ENCODE measurements around the gene SLC38A7.

The SLC38A7 gene

DNA sequence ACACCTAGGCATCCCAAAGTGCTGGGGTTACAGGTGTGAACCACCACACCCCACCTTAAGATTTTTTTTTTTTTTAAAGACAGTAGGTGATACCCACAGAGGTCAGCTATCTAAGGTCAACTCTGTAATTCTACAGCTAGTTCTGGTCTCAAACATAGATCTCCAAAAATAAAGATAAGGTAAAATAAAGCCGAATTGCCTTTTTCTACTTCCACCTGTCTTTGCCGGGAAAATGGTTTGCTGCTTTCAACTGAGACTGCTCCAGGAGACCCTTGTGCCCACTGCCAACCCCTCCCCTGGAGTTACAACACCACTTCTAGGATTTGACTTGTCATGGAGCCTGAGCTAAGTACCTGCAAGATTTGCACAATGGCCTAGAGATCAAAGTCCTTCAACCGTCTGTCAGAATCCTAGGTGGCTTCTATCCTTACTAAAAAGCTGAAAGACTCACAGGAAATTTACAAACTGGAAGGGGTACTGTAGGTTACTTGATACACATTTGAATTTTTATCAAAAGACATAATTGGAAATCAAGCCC is 50.2 kb downstream of the SLC38A7 start:
- no peak for FAIRE-seq

DNA sequence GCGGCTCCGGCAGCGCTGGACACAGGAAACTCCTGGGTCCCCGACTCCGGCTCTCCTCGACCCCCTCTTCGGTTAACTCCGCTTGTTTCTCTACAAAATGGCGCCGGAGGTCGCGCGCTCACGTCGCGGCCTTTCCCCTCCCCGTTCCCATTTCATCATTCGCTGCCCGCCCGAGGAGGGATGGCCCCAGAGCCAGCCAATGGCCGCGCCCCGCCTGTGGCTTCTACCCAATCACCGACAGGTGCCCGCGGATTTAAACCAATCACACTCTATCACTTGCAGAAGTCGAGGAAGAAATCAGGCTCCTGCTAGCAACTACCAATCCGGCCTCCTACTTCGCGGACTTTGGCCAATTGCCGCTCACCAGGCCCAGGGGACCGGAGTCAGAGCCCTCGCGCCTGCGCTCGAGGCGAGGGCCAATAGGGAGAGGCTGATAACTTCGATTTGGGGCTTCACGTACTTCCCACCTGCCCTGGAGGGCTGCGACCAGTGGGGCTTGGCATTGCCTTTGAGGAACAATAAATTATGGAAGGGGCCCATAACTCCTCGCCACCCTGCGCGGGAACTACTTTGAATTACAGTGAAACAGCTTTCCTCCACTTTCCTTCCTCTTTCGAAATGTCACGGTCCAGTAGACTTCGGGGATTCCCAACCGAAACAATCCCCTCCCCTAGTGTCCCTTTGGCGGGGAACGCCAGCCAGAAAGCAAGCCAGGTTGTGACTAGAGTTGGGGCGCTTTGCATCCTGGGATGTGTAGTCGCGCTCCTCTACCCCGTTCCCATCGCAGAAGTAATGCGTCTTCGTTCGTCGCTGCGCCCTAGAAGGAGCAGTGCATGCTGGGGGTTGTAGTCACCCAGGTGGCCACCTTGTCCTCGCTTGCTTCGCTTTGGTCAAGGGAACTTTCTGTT is 54.6 kb downstream of the SLC38A7 start, which contains the start of gene CNOT1:
Gene CNOT1, minus strand, starts transcription at position 94 of the 908 bp plus-strand sequence. CDS start 30,489 bp downstream, outside the sequence.
- FAIRE-seq, result peak; percentile 99

DNA sequence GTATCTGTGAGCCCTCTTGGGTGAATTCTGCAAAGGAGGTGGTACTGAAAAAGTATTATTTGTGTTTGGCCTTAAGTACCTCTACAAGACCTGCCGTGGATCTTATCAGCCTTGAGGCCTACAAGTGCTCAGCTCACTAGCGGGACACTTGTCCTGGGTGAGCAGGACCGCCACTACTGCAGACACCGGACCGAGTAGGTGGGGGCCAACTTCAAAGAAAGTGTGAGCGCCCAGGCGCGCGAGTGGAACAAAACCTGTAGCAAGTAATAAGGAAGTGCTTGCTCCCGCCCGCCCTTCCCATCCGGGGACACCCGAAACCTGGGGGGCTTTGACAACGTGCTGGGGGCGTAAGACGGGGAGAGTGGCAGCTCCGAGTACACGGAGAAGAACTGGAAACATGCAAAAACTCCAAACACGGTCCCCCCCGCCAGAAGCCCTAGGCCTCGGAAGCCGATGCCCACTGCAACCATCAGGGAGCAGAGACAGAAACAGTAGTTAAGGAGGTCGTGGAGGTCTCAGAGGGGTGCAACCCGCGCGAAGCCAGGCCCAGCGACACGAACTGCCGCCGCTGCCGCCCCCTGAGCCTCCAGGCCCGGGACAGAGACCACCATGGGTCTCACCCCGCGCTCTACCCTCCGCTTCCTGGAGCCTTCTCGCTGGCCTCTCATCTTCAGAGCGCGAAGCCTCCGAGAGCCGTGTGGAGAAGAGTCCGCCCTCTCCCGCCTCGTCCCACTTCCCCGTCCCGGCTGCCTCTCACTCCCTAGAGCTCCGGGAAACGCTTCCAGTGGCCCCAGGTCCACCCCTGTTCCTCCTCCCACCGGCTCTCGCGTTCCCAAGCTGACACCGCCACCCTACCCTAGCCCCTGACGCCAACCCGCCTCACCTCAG is 55.5 kb downstream of the SLC38A7 start:
- no peak for FAIRE-seq

DNA sequence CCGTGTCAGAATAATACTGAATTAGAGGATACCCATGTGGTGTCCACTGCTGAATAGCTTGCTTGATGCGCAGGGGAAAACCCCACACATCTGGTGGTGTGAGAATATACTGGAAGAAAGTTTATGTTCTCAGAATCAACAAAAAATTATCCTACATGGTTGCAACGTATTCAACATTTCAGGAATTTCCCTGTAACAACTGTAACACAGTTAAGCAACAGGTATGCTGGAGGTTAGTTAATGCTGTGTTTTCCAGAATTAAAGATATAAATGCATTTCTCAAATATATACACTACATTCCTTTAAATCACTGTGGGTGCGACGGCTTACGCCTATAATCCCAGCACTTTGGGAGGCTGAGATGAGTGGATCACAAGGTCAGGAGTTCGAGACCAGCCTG is 60.4 kb downstream of the SLC38A7 start:
- FAIRE-seq, result no peak

DNA sequence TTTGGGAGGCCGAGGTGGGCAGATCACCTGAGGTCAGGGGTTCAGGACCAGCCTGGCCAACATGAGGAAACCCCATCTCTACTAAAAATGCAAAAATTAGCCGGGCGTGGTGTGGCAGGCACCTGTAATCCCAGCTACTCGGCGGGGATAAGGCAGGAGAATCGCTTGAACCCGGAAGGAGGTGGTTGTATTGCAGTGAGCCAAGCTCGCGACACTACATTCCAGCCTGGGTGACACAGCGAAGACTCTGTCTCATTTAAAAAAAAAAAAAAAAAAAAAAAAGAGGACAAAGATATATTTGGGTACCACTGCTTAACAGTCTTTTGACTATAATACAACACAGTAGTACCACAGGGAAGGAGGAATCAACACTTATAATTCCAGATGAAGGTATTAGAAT is 64.2 kb downstream of the SLC38A7 start:
- no peak for FAIRE-seq

DNA sequence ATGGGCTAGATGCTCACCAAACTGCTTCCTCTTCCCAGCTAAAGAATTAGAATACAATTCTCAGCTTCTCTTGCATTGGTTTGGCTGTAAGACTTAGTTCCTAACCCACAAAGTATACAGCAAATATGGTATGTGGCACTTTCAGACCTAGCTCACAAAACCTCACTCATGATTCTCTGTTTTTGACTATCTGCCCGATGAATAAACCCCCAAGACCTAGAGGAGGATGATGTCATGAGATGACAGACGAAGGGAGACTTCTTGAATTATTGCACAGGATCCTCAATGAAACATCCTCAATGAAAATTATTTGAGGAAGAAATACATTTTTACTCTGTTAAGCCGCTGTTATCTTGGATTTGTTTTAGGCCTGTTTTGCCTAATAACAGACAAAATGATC is 69.3 kb downstream of the SLC38A7 start:
- no peak for FAIRE-seq

All from G401.6 (cell line).